ENCODE results near the gene CCT6A.

CCT6A gene

GRCh38 chr7:56078196-56078595 lies 26.6 kb downstream of the CCT6A start:
- no peak for TF ChIP-seq CTCF (IDR thresholded peaks at IDR 0.05)

- TF ChIP-seq CTCF (IDR thresholded peaks at IDR 0.05): peak; percentile 94
Measured at GRCh38 chr7:56079450-56080185, 28.1 kb downstream of the CCT6A start.

DNA sequence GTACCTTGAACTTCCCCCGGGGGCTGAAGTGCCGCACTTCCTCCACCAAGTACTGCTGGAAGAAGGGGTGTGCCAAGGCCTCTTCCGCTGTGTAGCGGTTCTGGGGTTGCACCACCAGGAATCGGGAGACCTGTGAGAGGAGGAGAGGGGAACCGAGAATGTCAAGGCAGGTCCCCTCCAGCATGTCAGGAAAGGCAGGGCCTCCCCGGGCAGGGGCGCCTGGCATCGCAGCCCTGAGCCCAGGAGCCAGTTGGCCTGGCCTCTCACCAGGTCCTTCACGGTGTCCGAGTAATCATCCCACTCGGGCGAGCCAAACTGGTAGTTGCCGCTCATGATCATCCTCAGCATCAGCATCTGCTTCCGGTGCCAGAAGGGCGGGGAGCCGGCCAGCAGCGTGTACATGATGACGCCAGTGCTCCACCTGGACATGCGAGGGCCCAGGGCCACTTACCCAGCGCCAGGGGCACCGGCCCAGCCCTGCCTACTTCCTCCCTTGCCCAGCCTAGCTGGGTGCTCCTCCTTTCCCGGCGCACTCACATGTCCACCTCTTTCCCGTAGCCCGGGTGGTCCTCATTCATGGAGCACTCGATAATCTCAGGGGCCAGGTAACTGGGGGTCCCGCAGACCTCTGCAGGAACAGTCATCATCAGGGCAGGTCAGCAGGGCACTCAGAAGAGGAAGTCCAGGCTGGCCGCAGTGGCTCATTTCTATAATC lies 30.2 kb downstream of the CCT6A start:
- no peak for TF ChIP-seq CTCF (IDR thresholded peaks at IDR 0.05)

GRCh38 chr7:56083150-56083785 lies 31.7 kb downstream of the CCT6A start:
- no peak for TF ChIP-seq CTCF (IDR thresholded peaks at IDR 0.05)

GRCh38 chr7:56086761-56087160 lies 35.2 kb downstream of the CCT6A start:
- TF ChIP-seq CTCF (IDR thresholded peaks at IDR 0.05): no peak

DNA sequence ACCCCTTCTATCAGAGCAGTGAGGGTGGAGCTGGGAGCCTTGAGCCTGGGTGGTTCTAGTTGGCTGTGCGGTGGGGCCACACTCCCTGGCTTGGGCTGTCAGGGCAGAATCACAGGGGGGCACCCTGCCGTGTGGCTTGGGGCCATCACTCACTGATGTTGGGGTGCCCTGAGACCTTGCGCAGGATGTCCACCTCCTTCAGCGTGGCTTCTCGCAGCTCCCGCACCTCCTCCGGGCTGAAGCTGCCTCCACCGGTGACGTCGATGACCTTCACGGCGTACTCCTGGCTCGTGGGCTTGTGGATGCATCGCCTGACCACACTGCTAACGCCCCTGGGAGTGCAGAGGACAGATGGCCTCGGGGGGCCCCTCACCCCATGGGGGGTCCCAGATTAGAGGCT lies 35.9 kb downstream of the CCT6A start:
- no peak for TF ChIP-seq CTCF (IDR thresholded peaks at IDR 0.05)

- no peak for TF ChIP-seq CTCF (IDR thresholded peaks at IDR 0.05)
Measured at GRCh38 chr7:56091591-56091990, 40.0 kb downstream of the CCT6A start.
